Hepatocyte (in vitro differentiated cells): ENCODE measurements around the gene CEP70. TPM values are rescaled to one million over a fixed set of nuclear protein-coding genes. Genes with fewer than 3 reads are reported as not detected.
"Not testable (repeated sequence)": the region's sequence is repeated elsewhere in the genome, so short reads cannot be mapped to it uniquely, and the experiment has no call there.

Experiments
- DNase-seq: peaks from one replicate; pipeline ENCODE4 v3.0.0-alpha.2; 2016; ENCODE audit warnings: low spot score
- H2AFZ ChIP-seq: fragments of 200-600 bp; sonication (generic); 2 replicates; pipeline ENCODE4 v1.6.0; 2016; ENCODE audit warnings: antibody characterized with exemption, mild to moderate bottlenecking
- H3K27ac ChIP-seq: fragments of 200-600 bp; sonication (generic); 2 replicates; pipeline ENCODE4 v1.5.1; 2016; ENCODE audit warnings: mild to moderate bottlenecking
- H3K27me3 ChIP-seq: fragments of 200-600 bp; sonication (generic); 2 replicates; pipeline ENCODE4 v1.6.1; 2016
- H3K36me3 ChIP-seq: fragments of 200-600 bp; sonication (generic); replicated peaks from 2 replicates; pipeline ENCODE4 v1.5.1; 2016; ENCODE audit warnings: low read depth; ENCODE audit not compliant: insufficient read depth
- H3K4me1 ChIP-seq: fragments of 200-600 bp; sonication (generic); 2 replicates; pipeline ENCODE4 v1.5.1; 2016; ENCODE audit warnings: mild to moderate bottlenecking, moderate library complexity; ENCODE audit not compliant: insufficient read depth
- H3K4me2 ChIP-seq: fragments of 200-600 bp; sonication (generic); 2 replicates; pipeline ENCODE4 v1.6.0; 2016
- H3K4me3 ChIP-seq: fragments of 200-600 bp; sonication (generic); 2 replicates; pipeline ENCODE4 v1.5.1; 2016; ENCODE audit warnings: mild to moderate bottlenecking
- H3K79me2 ChIP-seq: fragments of 200-600 bp; sonication (generic); 2 replicates; pipeline ENCODE4 v1.6.0; 2017; ENCODE audit warnings: mild to moderate bottlenecking
- H3K9me2 ChIP-seq: fragments of 200-600 bp; sonication (generic); replicated peaks from 2 replicates; pipeline ENCODE4 v1.6.0; 2017; ENCODE audit warnings: mild to moderate bottlenecking; ENCODE audit not compliant: insufficient read depth
- H3K9me3 ChIP-seq: fragments of 200-600 bp; sonication (generic); 2 replicates; pipeline ENCODE4 v1.5.1; 2016; ENCODE audit warnings: low read depth, mild to moderate bottlenecking
- H4K20me1 ChIP-seq: fragments of 200-600 bp; sonication (generic); 2 replicates; pipeline ENCODE4 v1.6.0; 2016; ENCODE audit warnings: mild to moderate bottlenecking; ENCODE audit not compliant: insufficient read depth, poor library complexity, severe bottlenecking
- CTCF ChIP-seq: fragments of 200-600 bp; sonication (generic); IDR thresholded peaks from 2 replicates; pipeline ENCODE4 v1.5.1; 2016; ENCODE audit warnings: antibody characterized with exemption, mild to moderate bottlenecking; ENCODE audit not compliant: poor library complexity
- EZH2 ChIP-seq: fragments of 200-600 bp; sonication (generic); IDR thresholded peaks from 2 replicates; pipeline ENCODE4 v1.6.1; 2016; ENCODE audit warnings: antibody characterized with exemption, mild to moderate bottlenecking, borderline replicate concordance
- EZH2phosphoT487 ChIP-seq: fragments of 200-600 bp; sonication (generic); IDR thresholded peaks from one replicate; pipeline ENCODE4 v1.6.1; 2018; ENCODE audit warnings: antibody characterized with exemption, mild to moderate bottlenecking, low read depth, moderate library complexity; ENCODE audit not compliant: unreplicated experiment, severe bottlenecking
- WGBS: methylation state at CpG from one replicate; pipeline ENCODE4 v1.1.6; 2016; ENCODE audit warnings: low lambda C conversion rate; ENCODE audit errors: missing lambda C conversion rate; 5-methylcytosine and 5-hydroxymethylcytosine counted together
- polyA plus RNA-seq: library from polyadenylated mRNA; unstranded; fragments of >200 nt; fragmentation: Nextera tagmentation; extraction: Ambion mirVana; gene quantifications from 2 replicates; pipeline ENCODE4 v1.2.1, GENCODE V29; 2016
- total RNA-seq: library from RNA; depleted of rRNA; stranded (reverse); fragments of >200 nt; gene quantifications from 2 replicates; pipeline ENCODE4 v1.2.3, GENCODE V29; 2014

CEP70 gene
- total and polyA plus RNA-seq, 2 experiments from 2014 or later: 12.2 to 25.4 TPM

GRCh38 chr3:138560501-138560900, 33.6 kb downstream of the CEP70 start:
- DNase-seq: no peak
- 97% methylated on average over 6 of the region's 6 CpGs for WGBS
- no peaks in the 10 kb centered on the region for H3K79me2 ChIP-seq
- H3K4me3 ChIP-seq: no peak overlapping the region
- no peak overlapping the region for H2AFZ ChIP-seq
- H3K27ac ChIP-seq: no peak overlapping the region
- TF ChIP-seq CTCF: no peak
- TF ChIP-seq EZH2phosphoT487: no peak
- TF ChIP-seq EZH2: no peak
- H3K36me3 ChIP-seq: no peaks in the 10 kb centered on the region
- H3K27me3 ChIP-seq: no peaks in the 10 kb centered on the region
- no peaks in the 10 kb centered on the region for H3K4me1 ChIP-seq
- H3K9me2 ChIP-seq: no peaks in the 10 kb centered on the region
- H4K20me1 ChIP-seq: no peaks in the 10 kb centered on the region
- H3K4me2 ChIP-seq: no peak overlapping the region
- H3K9me3 ChIP-seq: no peaks in the 10 kb centered on the region

GRCh38 chr3:138559134-138559533, 34.9 kb downstream of the CEP70 start:
- H4K20me1 ChIP-seq: no peaks in the 10 kb centered on the region
- 87% methylated on average over 4 of the region's 4 CpGs for WGBS
- no peaks in the 10 kb centered on the region for H3K27me3 ChIP-seq
- H3K9me2 ChIP-seq: no peaks in the 10 kb centered on the region
- H3K9me3 ChIP-seq: no peaks in the 10 kb centered on the region
- no peaks in the 10 kb centered on the region for H3K36me3 ChIP-seq
- TF ChIP-seq CTCF (no peak), EZH2 (no peak), EZH2phosphoT487 (no peak)
- no peak overlapping the region for H2AFZ ChIP-seq
- no peak for DNase-seq
- no peaks in the 10 kb centered on the region for H3K4me1 ChIP-seq
- no peak overlapping the region for H3K27ac ChIP-seq
- H3K4me2 ChIP-seq: no peak overlapping the region
- no peak overlapping the region for H3K4me3 ChIP-seq
- H3K79me2 ChIP-seq: no peaks in the 10 kb centered on the region

- H3K27ac ChIP-seq, H4K20me1 ChIP-seq, H3K36me3 ChIP-seq, H3K79me2 ChIP-seq, H2AFZ ChIP-seq, H3K9me3 ChIP-seq, H3K4me2 ChIP-seq, H3K9me2 ChIP-seq, H3K4me1 ChIP-seq, DNase-seq, H3K4me3 ChIP-seq, H3K27me3 ChIP-seq: not testable (repeated sequence)
- WGBS: 97% methylated on average over 5 of the region's 5 CpGs
Measured at GRCh38 chr3:138554775-138555174, 39.3 kb downstream of the CEP70 start.

GRCh38 chr3:138550958-138551357, 43.1 kb downstream of the CEP70 start:
- not testable (repeated sequence) for H3K4me2 ChIP-seq, H3K4me1 ChIP-seq, H4K20me1 ChIP-seq, H3K4me3 ChIP-seq, H3K36me3 ChIP-seq, H3K27me3 ChIP-seq, H3K27ac ChIP-seq, H2AFZ ChIP-seq, DNase-seq, H3K79me2 ChIP-seq, H3K9me2 ChIP-seq
- H3K9me3 ChIP-seq: peaks cover 11% of the 10 kb centered on the region
- WGBS: 98% methylated on average over 2 of the region's 2 CpGs
